Activated CD4-positive, alpha-beta T cell treated with anti-CD3 and anti-CD28 coated beads, Interleukin-2, Interleukin-4, amounts not matched to agents 100 ng/mL and 50 ng/mL, durations not matched to agents 16 hours and 8 hours (primary cell): ENCODE measurements around the gene AKR7A2.
"Not testable (repeated sequence)": the region's sequence is repeated elsewhere in the genome, so short reads cannot be mapped to it uniquely, and the experiment has no call there.

Experiments used
- DNase-seq: peaks from one replicate; pipeline ENCODE4 v3.0.0-alpha.2; 2020; ENCODE audit warnings: low spot score

AKR7A2 gene

DNA sequence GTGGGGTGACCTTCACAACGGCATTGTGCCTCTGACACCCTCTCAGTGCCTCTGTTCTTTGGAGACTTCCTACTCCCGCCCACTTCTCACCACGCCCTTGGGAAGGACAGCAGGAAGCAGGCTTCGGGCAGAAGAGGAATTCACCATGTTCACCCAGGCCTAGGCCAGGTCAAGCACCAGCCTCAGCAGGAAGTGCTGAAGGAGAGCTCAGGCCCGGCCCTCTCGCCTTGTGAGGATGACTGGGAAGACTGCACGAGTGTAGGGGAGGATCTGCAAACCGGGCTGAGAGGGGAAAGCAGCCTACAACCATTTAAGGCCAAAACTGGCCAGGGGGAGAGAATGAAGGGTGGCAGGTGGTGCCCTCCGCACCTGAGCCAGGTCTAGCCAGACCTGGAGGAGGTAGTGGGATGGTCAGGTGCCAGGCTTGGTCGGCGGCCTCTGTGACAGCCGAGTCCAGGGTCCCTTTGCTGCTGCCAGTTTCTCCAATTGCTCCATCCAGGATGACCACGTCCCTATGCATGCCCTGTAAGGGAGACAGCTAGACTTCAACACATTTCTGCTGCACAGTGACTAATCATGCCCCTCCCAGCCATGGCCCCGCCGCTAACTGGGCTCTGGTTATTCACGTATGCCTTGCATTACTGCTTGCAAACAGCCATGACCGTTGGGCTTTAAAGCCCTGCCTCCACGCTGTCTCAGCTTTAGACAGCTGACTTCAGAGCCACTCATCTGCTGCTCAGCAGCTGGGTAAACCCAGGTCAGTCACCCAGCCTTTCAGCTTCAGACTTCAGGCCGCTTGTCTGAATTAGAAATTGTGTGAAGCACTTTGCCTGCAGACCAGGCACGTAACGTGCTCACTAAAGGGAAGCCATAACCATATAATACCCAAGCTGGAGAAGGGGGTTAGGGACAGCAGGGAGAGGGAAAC lies 51.5 kb downstream of the AKR7A2 start:
- no peak for DNase-seq

DNA sequence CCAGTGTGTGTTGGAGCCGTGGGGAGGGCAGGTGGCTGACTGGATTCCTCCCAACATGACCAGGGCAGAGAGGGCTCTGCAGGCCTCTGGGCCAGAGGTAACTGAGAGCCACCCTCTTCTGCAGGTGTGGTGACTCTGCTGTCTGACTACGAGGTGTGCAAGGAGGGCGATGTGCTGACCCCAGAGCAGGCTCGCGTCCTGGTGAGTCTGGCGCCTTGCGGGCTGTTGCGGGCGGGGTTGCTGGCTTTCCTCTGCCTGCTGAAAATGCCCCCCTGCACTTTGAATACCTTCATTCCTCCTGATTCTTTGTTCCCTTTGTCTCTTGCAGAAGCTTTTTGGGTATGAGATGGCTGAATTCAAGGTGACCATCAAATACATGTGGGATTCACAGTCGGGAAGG lies 53.6 kb downstream of the AKR7A2 start:
- no peak for DNase-seq

DNA sequence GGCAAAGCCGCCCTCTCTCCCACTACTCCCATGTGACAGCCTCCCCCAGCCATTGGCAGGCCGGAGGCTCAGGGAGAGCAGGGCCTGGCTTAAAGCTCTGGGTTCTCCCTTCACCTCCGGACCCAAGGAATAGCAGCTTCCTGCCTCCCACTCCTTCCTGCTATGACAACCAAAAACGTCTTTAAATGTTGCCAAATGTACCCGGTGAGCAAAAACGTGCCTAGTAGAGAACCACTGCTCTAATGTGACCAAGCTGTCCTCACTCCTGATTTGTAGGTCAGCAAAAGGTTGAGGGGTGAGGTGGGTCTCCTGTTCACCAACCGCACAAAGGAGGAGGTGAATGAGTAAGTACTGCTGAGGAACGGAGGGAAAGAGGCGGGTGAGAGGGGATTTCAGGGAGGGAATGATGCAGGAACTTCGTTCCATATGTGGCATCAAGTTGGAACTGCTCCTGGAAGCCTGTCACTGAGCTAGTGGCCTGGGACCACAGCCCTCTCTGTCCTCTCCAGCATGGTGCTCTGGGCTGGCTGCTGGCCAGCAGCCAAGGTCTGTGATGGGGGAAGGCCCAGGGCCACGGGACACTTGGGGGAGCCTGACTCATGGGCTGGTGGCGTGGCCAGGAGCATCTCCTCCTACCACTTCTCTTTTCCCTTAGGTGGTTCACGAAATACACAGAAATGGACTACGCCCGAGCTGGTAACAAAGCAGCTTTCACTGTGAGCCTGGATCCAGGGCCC lies 54.6 kb downstream of the AKR7A2 start:
- no peak for DNase-seq

DNA sequence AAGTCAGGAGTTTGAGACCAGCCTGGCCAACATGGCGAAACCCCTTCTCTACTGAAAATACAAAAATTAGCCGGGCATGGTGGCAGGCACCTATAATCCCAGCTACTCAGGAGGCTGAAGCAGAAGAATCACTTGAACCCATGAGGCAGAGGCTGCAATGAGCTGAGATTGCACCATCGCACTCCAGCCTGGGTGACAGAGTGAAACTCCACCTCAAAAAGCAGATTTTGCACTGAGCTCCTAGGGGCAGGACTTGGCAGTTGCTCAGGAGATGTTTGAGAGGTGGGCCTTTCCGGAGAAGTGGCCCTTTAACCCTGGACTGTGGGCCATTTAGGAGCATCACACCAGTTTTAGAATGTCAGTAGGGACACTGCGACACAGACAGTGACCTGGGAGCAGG lies 55.6 kb downstream of the AKR7A2 start:
- not testable (repeated sequence) for DNase-seq

DNA sequence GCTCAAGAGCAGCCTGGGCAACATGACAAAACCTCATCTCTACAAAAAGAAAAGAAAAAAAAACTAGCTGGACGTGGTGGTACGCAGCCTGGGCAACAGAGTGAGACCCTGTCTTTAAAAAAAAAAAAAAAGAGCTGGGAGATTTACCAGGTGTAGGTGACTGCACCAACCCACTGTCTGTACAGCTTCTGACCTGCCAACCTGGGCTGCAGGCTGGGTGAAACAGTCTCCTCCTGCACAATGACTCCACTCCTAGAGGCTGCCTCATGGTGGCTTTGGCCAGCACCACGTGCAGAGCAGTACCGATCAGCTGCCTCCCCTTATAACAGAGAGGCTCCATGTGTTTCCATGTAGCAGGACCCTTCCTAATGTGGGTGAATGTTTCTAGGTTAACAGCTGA lies 56.7 kb downstream of the AKR7A2 start:
- no peak for DNase-seq

DNA sequence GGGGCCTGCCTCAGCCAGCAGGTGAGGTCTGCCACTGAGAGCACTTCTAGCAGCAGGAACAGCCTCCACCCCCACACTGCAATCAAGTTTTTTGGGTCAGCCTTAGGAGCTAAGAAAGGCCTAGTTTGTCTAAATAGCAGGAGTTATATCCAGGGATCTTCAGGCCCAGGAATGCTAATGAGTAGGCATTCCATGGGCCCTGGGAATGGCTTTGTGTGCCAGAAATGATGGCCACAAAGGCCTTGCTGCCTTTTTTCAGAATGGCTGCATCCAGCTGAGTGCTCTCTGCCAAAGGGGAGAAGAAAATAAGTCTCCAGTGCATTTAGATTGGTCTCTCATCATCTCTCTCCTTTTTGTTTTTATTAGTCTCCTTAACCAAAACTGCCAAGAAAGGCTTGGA lies 57.5 kb downstream of the AKR7A2 start:
- no peak for DNase-seq
